Measurements from ENCODE around the gene COL28A1.

- no peak for TF ChIP-seq CTCF (IDR thresholded peaks at IDR 0.05; ENCODE audit: low read depth, low read length)
- TF ChIP-seq EZH2phosphoT487 (IDR thresholded peaks at IDR 0.05; ENCODE audit: low read depth): no peak
Observed at GRCh38 chr7:7478569-7478968, 57.1 kb downstream of the COL28A1 start.
